BLaER1 (cell line): ENCODE data around the gene CLBA1.

Experiments used
- H3K27ac ChIP-seq: shearing (Covaris generic); formaldehyde crosslinking; 2 replicates; pipeline ENCODE4 v1.8.1; 2022
- H3K27me3 ChIP-seq: shearing (Covaris generic); formaldehyde crosslinking; 2 replicates; pipeline ENCODE4 v1.8.1; 2022
- H3K36me3 ChIP-seq: shearing (Covaris generic); formaldehyde crosslinking; 2 replicates; pipeline ENCODE4 v1.8.1; 2022
- H3K4me1 ChIP-seq: shearing (Covaris generic); formaldehyde crosslinking; 2 replicates; pipeline ENCODE4 v1.8.1; 2022
- H3K4me2 ChIP-seq: shearing (Covaris generic); formaldehyde crosslinking; 2 replicates; pipeline ENCODE4 v1.8.1; 2022
- H3K4me3 ChIP-seq: shearing (Covaris generic); formaldehyde crosslinking; 2 replicates; pipeline ENCODE4 v1.8.1; 2022
- H3K9ac ChIP-seq: shearing (Covaris generic); formaldehyde crosslinking; 2 replicates; pipeline ENCODE4 v1.8.1; 2022
- H3K9me3 ChIP-seq: shearing (Covaris generic); formaldehyde crosslinking; 2 replicates; pipeline ENCODE4 v1.8.1; 2022
- H4K20me1 ChIP-seq: shearing (Covaris generic); formaldehyde crosslinking; 2 replicates; pipeline ENCODE4 v1.8.1; 2022
- Cebpa-rat ChIP-seq: shearing (Covaris generic); IDR thresholded peaks from 2 replicates; pipeline ENCODE4 v1.8.1; 2022

Gene CLBA1

GRCh38 chr14:104975481-104976197 is 9.9 kb upstream of the CLBA1 start:
- Histone ChIP-seq H4K20me1 (peaks cover 19% of the 10 kb centered on the region), H3K27ac (no peak overlapping the region), H3K4me3 (no peak overlapping the region), H3K4me1 (peaks cover 72% of the 10 kb centered on the region), H3K27me3 (no peaks in the 10 kb centered on the region), H3K9me3 (no peaks in the 10 kb centered on the region), H3K9ac (no peak overlapping the region), H3K4me2 (peak overlapping the region; percentile 34), H3K36me3 (no peaks in the 10 kb centered on the region)
- no peak for TF ChIP-seq Cebpa-rat

- Histone ChIP-seq H3K4me3 (no peak overlapping the region), H3K36me3 (no peaks in the 10 kb centered on the region), H3K9ac (no peak overlapping the region), H3K9me3 (no peaks in the 10 kb centered on the region), H3K27ac (0 out of 2 replicates have a peak overlapping the region, but pooled peaks have one; percentile 70), H4K20me1 (peaks cover 19% of the 10 kb centered on the region), H3K27me3 (no peaks in the 10 kb centered on the region), H3K4me2 (peak overlapping the region; percentile 100), H3K4me1 (peaks cover 72% of the 10 kb centered on the region)
- TF ChIP-seq Cebpa-rat, result no peak
Measured at GRCh38 chr14:104976198-104977007, 9.2 kb upstream of the CLBA1 start.

- Histone ChIP-seq H4K20me1 (peaks cover 19% of the 10 kb centered on the region), H3K27ac (peak overlapping the region; percentile 70; the same call in 1 of the 2 replicates), H3K4me1 (peaks cover 74% of the 10 kb centered on the region), H3K36me3 (no peaks in the 10 kb centered on the region), H3K9ac (peak overlapping the region; percentile 77), H3K4me3 (peak overlapping the region; percentile 70), H3K27me3 (no peaks in the 10 kb centered on the region), H3K9me3 (no peaks in the 10 kb centered on the region), H3K4me2 (peak overlapping the region; percentile 100)
- TF ChIP-seq Cebpa-rat, result no peak
Measured at GRCh38 chr14:104977008-104977680, 8.4 kb upstream of the CLBA1 start.

- Histone ChIP-seq H3K36me3 (no peaks in the 10 kb centered on the region), H3K27me3 (no peaks in the 10 kb centered on the region), H3K4me1 (peaks cover 74% of the 10 kb centered on the region), H3K4me2 (peak within 1 kb of the TSS; percentile 100), H4K20me1 (peaks cover 19% of the 10 kb centered on the region), H3K9ac (peak within 1 kb of the TSS; percentile 77), H3K4me3 (peak within 1 kb of the TSS; percentile 70), H3K27ac (peak within 1 kb of the TSS; percentile 70; the same call in 1 of the 2 replicates), H3K9me3 (no peaks in the 10 kb centered on the region)
- no peak for TF ChIP-seq Cebpa-rat
Measured at GRCh38 chr14:104977681-104978653, 7.6 kb upstream of the CLBA1 start, which contains the start of gene AHNAK2. Gene AHNAK2, minus strand, starts transcription at chr14:104978374. Its CDS starts 137 bp downstream, at chr14:104978237.

GRCh38 chr14:104978746-104979691 is 6.6 kb upstream of the CLBA1 start:
- Histone ChIP-seq H3K4me3 (no peak overlapping the region), H3K27me3 (no peaks in the 10 kb centered on the region), H3K27ac (peak overlapping the region; percentile 4; the same call in 1 of the 2 replicates), H3K9me3 (no peaks in the 10 kb centered on the region), H4K20me1 (peaks cover 19% of the 10 kb centered on the region), H3K4me2 (peak overlapping the region; percentile 100), H3K36me3 (no peaks in the 10 kb centered on the region), H3K4me1 (peaks cover 80% of the 10 kb centered on the region), H3K9ac (no peak overlapping the region)
- no peak for TF ChIP-seq Cebpa-rat

GRCh38 chr14:104979758-104980610 is 5.6 kb upstream of the CLBA1 start:
- Histone ChIP-seq H4K20me1 (peaks cover 17% of the 10 kb centered on the region), H3K36me3 (no peaks in the 10 kb centered on the region), H3K4me1 (peaks cover 90% of the 10 kb centered on the region), H3K9me3 (no peaks in the 10 kb centered on the region), H3K4me3 (no peak overlapping the region), H3K27me3 (no peaks in the 10 kb centered on the region), H3K4me2 (0 out of 2 replicates have a peak overlapping the region, but pooled peaks have one; percentile 100), H3K9ac (no peak overlapping the region), H3K27ac (peak overlapping the region; percentile 77; the same call in 1 of the 2 replicates)
- no peak for TF ChIP-seq Cebpa-rat
